Measurements from ENCODE around the gene EBP.

GRCh38 chrX:48487362-48487798, 34.2 kb upstream of the EBP start:
- TF ChIP-seq JUN (IDR thresholded peaks at IDR 0.05; ENCODE audit: borderline replicate concordance, insufficient read depth, insufficient read length, low read depth) (no peak), CTCF (IDR thresholded peaks at IDR 0.05; ENCODE audit: extremely low read depth in 1 of 2, insufficient read depth in 1 of 2, low read depth in 1 of 2, low read length in 2 of 2) (no peak), EZH2 (IDR thresholded peaks at IDR 0.05; ENCODE audit: borderline replicate concordance, low read depth, low read length, severe bottlenecking) (no peak), POLR2A (IDR thresholded peaks at IDR 0.05; ENCODE audit: low read depth, low read length) (no peak), GATA2 (IDR thresholded peaks at IDR 0.05; ENCODE audit: insufficient read depth, insufficient read length, low read depth, low read length) (no peak), MAX (IDR thresholded peaks at IDR 0.05; ENCODE audit: insufficient read depth, insufficient read length) (no peak), POLR2AphosphoS5 (IDR thresholded peaks at IDR 0.05; ENCODE audit: insufficient read depth, low read depth, low read length) (no peak), MYC (IDR thresholded peaks at IDR 0.05; ENCODE audit: low read depth, low read length) (no peak)
